Measurements from ENCODE around the gene GPBAR1. TPM values are rescaled to one million over a fixed set of nuclear protein-coding genes. Genes with fewer than 3 reads are reported as not detected.

The GPBAR1 gene
- total RNA-seq, 1 experiment from 2014 or later: 0.20 TPM

- Mint-ChIP-seq H3K9me3 (no peaks in the 10 kb centered on the region), H3K4me3 (no peak overlapping the region), H3K4me1 (peaks cover 12% of the 10 kb centered on the region), H3K36me3 (peaks cover 1% of the 10 kb centered on the region; the same call in 1 of the 2 replicates), H3K27ac (peak overlapping the region; percentile 84), H3K27me3 (ENCODE audit: low read depth) (no peaks in the 10 kb centered on the region)
- DNase-seq (ENCODE audit: low spot score) (no peak), ATAC-seq (no peak)
- ChIA-PET CTCF (interaction anchor here (0.6 to 1.7 kb wide), 5 partner anchors 9 to 114 kb away, joined by 3 to 5 read pairs (median 3); partner anchors contain the start of genes AAMP and PNKD), POLR2A (interaction anchor here (0.5 kb wide), 1 partner anchor 1698 kb away, joined by 4 read pairs; no protein-coding TSS in a partner anchor)
- TF ChIP-seq CREB1 (CRISPR knock-in tag; IDR thresholded peaks at IDR 0.05) (no peak), ERG (CRISPR knock-in tag; IDR thresholded peaks at IDR 0.05) (no peak), USF1 (CRISPR knock-in tag; IDR thresholded peaks at IDR 0.05) (no peak), IRF2 (CRISPR knock-in tag; IDR thresholded peaks at IDR 0.05; ENCODE audit: borderline replicate concordance, low read depth) (no peak), NFATC4 (CRISPR knock-in tag; IDR thresholded peaks at IDR 0.05) (no peak), HMGXB4 (CRISPR knock-in tag; IDR thresholded peaks at IDR 0.05) (no peak), ATF2 (CRISPR knock-in tag; IDR thresholded peaks at IDR 0.05; ENCODE audit: borderline replicate concordance, low read depth) (no peak), ZNF532 (CRISPR knock-in tag; IDR thresholded peaks at IDR 0.05; ENCODE audit: borderline replicate concordance) (no peak), ZNF232 (CRISPR knock-in tag; IDR thresholded peaks at IDR 0.05) (no peak), PRDM15 (CRISPR knock-in tag; IDR thresholded peaks at IDR 0.05) (no peak), RELA (CRISPR knock-in tag; IDR thresholded peaks at IDR 0.05; ENCODE audit: borderline replicate concordance) (no peak), CDX4 (CRISPR knock-in tag; IDR thresholded peaks at IDR 0.05; ENCODE audit: borderline replicate concordance) (no peak), ELF4 (CRISPR knock-in tag; IDR thresholded peaks at IDR 0.05; ENCODE audit: low read depth) (no peak)
- TF ChIP-seq, protein P1, sequence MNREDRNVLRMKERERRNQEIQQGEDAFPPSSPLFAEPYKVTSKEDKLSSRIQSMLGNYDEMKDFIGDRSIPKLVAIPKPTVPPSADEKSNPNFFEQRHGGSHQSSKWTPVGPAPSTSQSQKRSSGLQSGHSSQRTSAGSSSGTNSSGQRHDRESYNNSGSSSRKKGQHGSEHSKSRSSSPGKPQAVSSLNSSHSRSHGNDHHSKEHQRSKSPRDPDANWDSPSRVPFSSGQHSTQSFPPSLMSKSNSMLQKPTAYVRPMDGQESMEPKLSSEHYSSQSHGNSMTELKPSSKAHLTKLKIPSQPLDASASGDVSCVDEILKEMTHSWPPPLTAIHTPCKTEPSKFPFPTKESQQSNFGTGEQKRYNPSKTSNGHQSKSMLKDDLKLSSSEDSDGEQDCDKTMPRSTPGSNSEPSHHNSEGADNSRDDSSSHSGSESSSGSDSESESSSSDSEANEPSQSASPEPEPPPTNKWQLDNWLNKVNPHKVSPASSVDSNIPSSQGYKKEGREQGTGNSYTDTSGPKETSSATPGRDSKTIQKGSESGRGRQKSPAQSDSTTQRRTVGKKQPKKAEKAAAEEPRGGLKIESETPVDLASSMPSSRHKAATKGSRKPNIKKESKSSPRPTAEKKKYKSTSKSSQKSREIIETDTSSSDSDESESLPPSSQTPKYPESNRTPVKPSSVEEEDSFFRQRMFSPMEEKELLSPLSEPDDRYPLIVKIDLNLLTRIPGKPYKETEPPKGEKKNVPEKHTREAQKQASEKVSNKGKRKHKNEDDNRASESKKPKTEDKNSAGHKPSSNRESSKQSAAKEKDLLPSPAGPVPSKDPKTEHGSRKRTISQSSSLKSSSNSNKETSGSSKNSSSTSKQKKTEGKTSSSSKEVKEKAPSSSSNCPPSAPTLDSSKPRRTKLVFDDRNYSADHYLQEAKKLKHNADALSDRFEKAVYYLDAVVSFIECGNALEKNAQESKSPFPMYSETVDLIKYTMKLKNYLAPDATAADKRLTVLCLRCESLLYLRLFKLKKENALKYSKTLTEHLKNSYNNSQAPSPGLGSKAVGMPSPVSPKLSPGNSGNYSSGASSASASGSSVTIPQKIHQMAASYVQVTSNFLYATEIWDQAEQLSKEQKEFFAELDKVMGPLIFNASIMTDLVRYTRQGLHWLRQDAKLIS (CRISPR knock-in tag; IDR thresholded peaks at IDR 0.05; ENCODE audit: borderline replicate concordance): no peak
- TF ChIP-seq, protein P2, sequence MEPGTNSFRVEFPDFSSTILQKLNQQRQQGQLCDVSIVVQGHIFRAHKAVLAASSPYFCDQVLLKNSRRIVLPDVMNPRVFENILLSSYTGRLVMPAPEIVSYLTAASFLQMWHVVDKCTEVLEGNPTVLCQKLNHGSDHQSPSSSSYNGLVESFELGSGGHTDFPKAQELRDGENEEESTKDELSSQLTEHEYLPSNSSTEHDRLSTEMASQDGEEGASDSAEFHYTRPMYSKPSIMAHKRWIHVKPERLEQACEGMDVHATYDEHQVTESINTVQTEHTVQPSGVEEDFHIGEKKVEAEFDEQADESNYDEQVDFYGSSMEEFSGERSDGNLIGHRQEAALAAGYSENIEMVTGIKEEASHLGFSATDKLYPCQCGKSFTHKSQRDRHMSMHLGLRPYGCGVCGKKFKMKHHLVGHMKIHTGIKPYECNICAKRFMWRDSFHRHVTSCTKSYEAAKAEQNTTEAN (CRISPR knock-in tag; IDR thresholded peaks at IDR 0.05): no peak
Measured at GRCh38 chr2:218282173-218282991, 21.6 kb downstream of the GPBAR1 start.
